GM23338 (cell line): ENCODE data around the gene PAX3. TPM values are rescaled to one million over a fixed set of nuclear protein-coding genes. Genes with fewer than 3 reads are reported as not detected.

Experiments
- ATAC-seq: fragments of 200-7000 bp; cut with Tn5 transposase; 3 replicates; pipeline ENCODE4 v1.9.1; 2020
- DNase-seq: peaks from one replicate; pipeline ENCODE4 v3.0.0-alpha.2; 2015; ENCODE audit warnings: low spot score
- H2AFZ ChIP-seq: fragments of 200-600 bp; sonication (generic); 2 replicates; pipeline ENCODE4 v1.8.0; 2016; ENCODE audit warnings: antibody characterized with exemption, mild to moderate bottlenecking, moderate library complexity
- H3F3A ChIP-seq: fragments of 200-600 bp; sonication (generic); replicated peaks from 2 replicates; pipeline ENCODE4 v1.8.0; 2017; ENCODE audit warnings: antibody characterized with exemption, mixed run types, low read depth
- H3K27ac ChIP-seq: fragments of 200-600 bp; sonication (generic); 2 replicates; pipeline ENCODE4 v1.6.1; 2016; ENCODE audit warnings: low read depth
- H3K27me3 ChIP-seq: fragments of 200-600 bp; sonication (generic); 2 replicates; pipeline ENCODE4 v1.8.0; 2016; ENCODE audit warnings: mild to moderate bottlenecking, mixed run types, moderate library complexity; ENCODE audit not compliant: insufficient read depth
- H3K36me3 ChIP-seq: fragments of 200-600 bp; sonication (generic); 2 replicates; pipeline ENCODE4 v1.8.0; 2016; ENCODE audit warnings: mild to moderate bottlenecking; ENCODE audit not compliant: insufficient read depth
- H3K4me1 ChIP-seq: fragments of 200-600 bp; sonication (generic); 2 replicates; pipeline ENCODE4 v1.8.0; 2016; ENCODE audit warnings: mild to moderate bottlenecking, moderate library complexity; ENCODE audit not compliant: insufficient read depth
- H3K4me2 ChIP-seq: fragments of 200-600 bp; sonication (generic); 2 replicates; pipeline ENCODE4 v1.7.1; 2017; ENCODE audit warnings: mixed run types
- H3K4me3 ChIP-seq: fragments of 200-600 bp; sonication (generic); 2 replicates; pipeline ENCODE4 v1.6.1; 2016; ENCODE audit warnings: mixed run types
- H3K79me2 ChIP-seq: fragments of 200-600 bp; sonication (generic); replicated peaks from 2 replicates; pipeline ENCODE4 v1.8.0; 2017; ENCODE audit warnings: mild to moderate bottlenecking; ENCODE audit not compliant: insufficient read depth
- H3K9me2 ChIP-seq: fragments of 200-600 bp; sonication (generic); 2 replicates; pipeline ENCODE4 v1.8.0; 2017; ENCODE audit not compliant: insufficient read depth
- H4K20me1 ChIP-seq: fragments of 200-600 bp; sonication (generic); replicated peaks from 2 replicates; pipeline ENCODE4 v1.8.0; 2017; ENCODE audit warnings: mild to moderate bottlenecking; ENCODE audit not compliant: insufficient read depth
- H3K27ac Mint-ChIP-seq: 2 replicates; pipeline ENCODE4 v1.8.0; 2020; ENCODE audit warnings: inconsistent platforms, mild to moderate bottlenecking, moderate library complexity, mixed read lengths
- H3K27me3 Mint-ChIP-seq: 3 replicates; pipeline ENCODE4 v1.8.0; 2022; ENCODE audit warnings: low read depth, mild to moderate bottlenecking, moderate library complexity, mixed read lengths, inconsistent platforms; ENCODE audit not compliant: insufficient read depth, poor library complexity
- H3K36me3 Mint-ChIP-seq: 3 replicates; pipeline ENCODE4 v1.8.0; 2021; ENCODE audit warnings: low read depth, mild to moderate bottlenecking, inconsistent platforms, moderate library complexity, mixed read lengths
- H3K4me1 Mint-ChIP-seq: 3 replicates; pipeline ENCODE4 v1.8.0; 2020; ENCODE audit warnings: mild to moderate bottlenecking, inconsistent platforms, mixed read lengths
- H3K4me3 Mint-ChIP-seq: 3 replicates; pipeline ENCODE4 v1.8.0; 2021; ENCODE audit warnings: moderate library complexity, mild to moderate bottlenecking, inconsistent platforms, mixed read lengths
- H3K9me3 Mint-ChIP-seq: 3 replicates; pipeline ENCODE4 v1.8.0; 2020; ENCODE audit warnings: moderate library complexity, mild to moderate bottlenecking, inconsistent platforms, mixed read lengths
- CREB1 ChIP-seq: fragments of 250-450 bp; sonication (Bioruptor Pico); IDR thresholded peaks from 2 replicates; pipeline ENCODE4 v1.5.0; 2020; ENCODE audit warnings: low read depth, mild to moderate bottlenecking, moderate library complexity
- CTCF ChIP-seq, 2 experiments: fragments of 200-600 bp in 1 of 2; sonication (generic) in 1 of 2; conservative IDR thresholded peaks; 2 replicates each; pipeline versions ENCODE4 v1.5.1 to v1.6.1; 2016 to 2017; ENCODE audit warnings: antibody characterized with exemption in 2 of 2, low read depth in 2 of 2, mild to moderate bottlenecking in 2 of 2, moderate library complexity in 1 of 2
- EZH2 ChIP-seq: fragments of 200-600 bp; sonication (generic); IDR thresholded peaks from one replicate; pipeline ENCODE4 v1.8.0; 2017; ENCODE audit warnings: antibody characterized with exemption, mild to moderate bottlenecking, low read depth; ENCODE audit not compliant: unreplicated experiment
- EZH2phosphoT487 ChIP-seq: fragments of 200-600 bp; sonication (generic); IDR thresholded peaks from one replicate; pipeline ENCODE4 v1.8.1; 2018; ENCODE audit warnings: antibody characterized with exemption; ENCODE audit not compliant: unreplicated experiment
- NANOG ChIP-seq: IDR thresholded peaks from 2 replicates; pipeline ENCODE4 v1.6.1; 2016; ENCODE audit warnings: antibody characterized with exemption, borderline replicate concordance
- POLR2AphosphoS5 ChIP-seq: IDR thresholded peaks from 2 replicates; pipeline ENCODE4 v1.6.1; 2016; ENCODE audit warnings: antibody characterized with exemption, low read depth
- REST ChIP-seq: IDR thresholded peaks from one replicate; pipeline ENCODE4 v1.6.1; 2018; ENCODE audit warnings: antibody characterized with exemption; ENCODE audit not compliant: unreplicated experiment
- ZNF331 ChIP-seq: fragments of 250-450 bp; sonication (Bioruptor Pico); IDR thresholded peaks from 2 replicates; pipeline ENCODE4 v1.5.0; 2020; ENCODE audit warnings: low read depth, mild to moderate bottlenecking, moderate library complexity
- polyA plus RNA-seq: library from polyadenylated mRNA; unstranded; fragments of >200 nt; fragmentation: Nextera tagmentation; extraction: Ambion mirVana; gene quantifications from 2 replicates; pipeline ENCODE4 v1.2.1, GENCODE V29; 2016
- total RNA-seq: library from RNA; depleted of rRNA; stranded (reverse); fragments of >200 nt; shearing (Covaris generic); gene quantifications from 2 replicates; pipeline ENCODE4 v1.2.3, GENCODE V29; 2014
- TF ChIP-seq, protein P1 (sequence below): fragments of 250-450 bp; sonication (Bioruptor Pico); IDR thresholded peaks from 2 replicates; pipeline ENCODE4 v1.5.0; 2020; ENCODE audit warnings: mild to moderate bottlenecking, moderate library complexity
- TF ChIP-seq, protein P2 (sequence below): IDR thresholded peaks from 2 replicates; pipeline ENCODE4 v1.6.1; 2016; ENCODE audit warnings: antibody characterized with exemption

PAX3 gene
- total and polyA plus RNA-seq, 2 experiments from 2014 or later, result not detected

- no peak for TF ChIP-seq ZNF331 (CRISPR knock-in tag)
- no peak for TF ChIP-seq CREB1
- no peak for TF ChIP-seq NANOG
- no peak for TF ChIP-seq REST
- no peak for TF ChIP-seq EZH2phosphoT487
- TF ChIP-seq, protein P1, sequence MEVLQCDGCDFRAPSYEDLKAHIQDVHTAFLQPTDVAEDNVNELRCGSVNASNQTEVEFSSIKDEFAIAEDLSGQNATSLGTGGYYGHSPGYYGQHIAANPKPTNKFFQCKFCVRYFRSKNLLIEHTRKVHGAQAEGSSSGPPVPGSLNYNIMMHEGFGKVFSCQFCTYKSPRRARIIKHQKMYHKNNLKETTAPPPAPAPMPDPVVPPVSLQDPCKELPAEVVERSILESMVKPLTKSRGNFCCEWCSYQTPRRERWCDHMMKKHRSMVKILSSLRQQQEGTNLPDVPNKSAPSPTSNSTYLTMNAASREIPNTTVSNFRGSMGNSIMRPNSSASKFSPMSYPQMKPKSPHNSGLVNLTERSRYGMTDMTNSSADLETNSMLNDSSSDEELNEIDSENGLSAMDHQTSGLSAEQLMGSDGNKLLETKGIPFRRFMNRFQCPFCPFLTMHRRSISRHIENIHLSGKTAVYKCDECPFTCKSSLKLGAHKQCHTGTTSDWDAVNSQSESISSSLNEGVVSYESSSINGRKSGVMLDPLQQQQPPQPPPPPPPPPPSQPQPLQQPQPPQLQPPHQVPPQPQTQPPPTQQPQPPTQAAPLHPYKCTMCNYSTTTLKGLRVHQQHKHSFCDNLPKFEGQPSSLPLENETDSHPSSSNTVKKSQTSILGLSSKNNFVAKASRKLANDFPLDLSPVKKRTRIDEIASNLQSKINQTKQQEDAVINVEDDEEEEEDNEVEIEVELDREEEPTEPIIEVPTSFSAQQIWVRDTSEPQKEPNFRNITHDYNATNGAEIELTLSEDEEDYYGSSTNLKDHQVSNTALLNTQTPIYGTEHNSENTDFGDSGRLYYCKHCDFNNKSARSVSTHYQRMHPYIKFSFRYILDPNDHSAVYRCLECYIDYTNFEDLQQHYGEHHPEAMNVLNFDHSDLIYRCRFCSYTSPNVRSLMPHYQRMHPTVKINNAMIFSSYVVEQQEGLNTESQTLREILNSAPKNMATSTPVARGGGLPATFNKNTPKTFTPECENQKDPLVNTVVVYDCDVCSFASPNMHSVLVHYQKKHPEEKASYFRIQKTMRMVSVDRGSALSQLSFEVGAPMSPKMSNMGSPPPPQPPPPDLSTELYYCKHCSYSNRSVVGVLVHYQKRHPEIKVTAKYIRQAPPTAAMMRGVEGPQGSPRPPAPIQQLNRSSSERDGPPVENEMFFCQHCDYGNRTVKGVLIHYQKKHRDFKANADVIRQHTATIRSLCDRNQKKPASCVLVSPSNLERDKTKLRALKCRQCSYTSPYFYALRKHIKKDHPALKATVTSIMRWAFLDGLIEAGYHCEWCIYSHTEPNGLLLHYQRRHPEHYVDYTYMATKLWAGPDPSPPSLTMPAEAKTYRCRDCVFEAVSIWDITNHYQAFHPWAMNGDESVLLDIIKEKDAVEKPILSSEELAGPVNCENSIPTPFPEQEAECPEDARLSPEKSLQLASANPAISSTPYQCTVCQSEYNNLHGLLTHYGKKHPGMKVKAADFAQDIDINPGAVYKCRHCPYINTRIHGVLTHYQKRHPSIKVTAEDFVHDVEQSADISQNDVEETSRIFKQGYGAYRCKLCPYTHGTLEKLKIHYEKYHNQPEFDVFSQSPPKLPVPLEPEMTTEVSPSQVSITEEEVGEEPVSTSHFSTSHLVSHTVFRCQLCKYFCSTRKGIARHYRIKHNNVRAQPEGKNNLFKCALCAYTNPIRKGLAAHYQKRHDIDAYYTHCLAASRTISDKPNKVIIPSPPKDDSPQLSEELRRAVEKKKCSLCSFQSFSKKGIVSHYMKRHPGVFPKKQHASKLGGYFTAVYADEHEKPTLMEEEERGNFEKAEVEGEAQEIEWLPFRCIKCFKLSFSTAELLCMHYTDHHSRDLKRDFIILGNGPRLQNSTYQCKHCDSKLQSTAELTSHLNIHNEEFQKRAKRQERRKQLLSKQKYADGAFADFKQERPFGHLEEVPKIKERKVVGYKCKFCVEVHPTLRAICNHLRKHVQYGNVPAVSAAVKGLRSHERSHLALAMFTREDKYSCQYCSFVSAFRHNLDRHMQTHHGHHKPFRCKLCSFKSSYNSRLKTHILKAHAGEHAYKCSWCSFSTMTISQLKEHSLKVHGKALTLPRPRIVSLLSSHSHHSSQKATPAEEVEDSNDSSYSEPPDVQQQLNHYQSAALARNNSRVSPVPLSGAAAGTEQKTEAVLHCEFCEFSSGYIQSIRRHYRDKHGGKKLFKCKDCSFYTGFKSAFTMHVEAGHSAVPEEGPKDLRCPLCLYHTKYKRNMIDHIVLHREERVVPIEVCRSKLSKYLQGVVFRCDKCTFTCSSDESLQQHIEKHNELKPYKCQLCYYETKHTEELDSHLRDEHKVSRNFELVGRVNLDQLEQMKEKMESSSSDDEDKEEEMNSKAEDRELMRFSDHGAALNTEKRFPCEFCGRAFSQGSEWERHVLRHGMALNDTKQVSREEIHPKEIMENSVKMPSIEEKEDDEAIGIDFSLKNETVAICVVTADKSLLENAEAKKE (CRISPR knock-in tag), result no peak
- TF ChIP-seq CTCF (conservative IDR thresholded peaks at IDR 0.05; ENCODE audit: low read depth in 2 of 2), result no peak
- TF ChIP-seq, protein P2, sequence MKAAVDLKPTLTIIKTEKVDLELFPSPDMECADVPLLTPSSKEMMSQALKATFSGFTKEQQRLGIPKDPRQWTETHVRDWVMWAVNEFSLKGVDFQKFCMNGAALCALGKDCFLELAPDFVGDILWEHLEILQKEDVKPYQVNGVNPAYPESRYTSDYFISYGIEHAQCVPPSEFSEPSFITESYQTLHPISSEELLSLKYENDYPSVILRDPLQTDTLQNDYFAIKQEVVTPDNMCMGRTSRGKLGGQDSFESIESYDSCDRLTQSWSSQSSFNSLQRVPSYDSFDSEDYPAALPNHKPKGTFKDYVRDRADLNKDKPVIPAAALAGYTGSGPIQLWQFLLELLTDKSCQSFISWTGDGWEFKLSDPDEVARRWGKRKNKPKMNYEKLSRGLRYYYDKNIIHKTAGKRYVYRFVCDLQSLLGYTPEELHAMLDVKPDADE, result no peak
- TF ChIP-seq EZH2, result no peak
- TF ChIP-seq POLR2AphosphoS5, result no peak
- peaks cover 38% of the 10 kb centered on the region for H3K27me3 ChIP-seq
These were observed 33.9 kb downstream of the PAX3 start for GRCh38 chr2:222264791-222265320.

More at GRCh38 chr2:222264791-222265320, 33.9 kb downstream of the PAX3 start:
- H3K36me3 ChIP-seq, result no peaks in the 10 kb centered on the region
- H3F3A ChIP-seq, result no peaks in the 10 kb centered on the region
- no peaks in the 10 kb centered on the region for H3K79me2 ChIP-seq
- H3K9me2 ChIP-seq, result no peaks in the 10 kb centered on the region
- H3K4me2 ChIP-seq, result no peak overlapping the region
- H3K4me1 ChIP-seq, result peaks cover 20% of the 10 kb centered on the region
- Mint-ChIP-seq H3K4me3 (no peak overlapping the region), H3K27me3 (peaks cover 14% of the 10 kb centered on the region), H3K36me3 (no peaks in the 10 kb centered on the region), H3K9me3 (no peaks in the 10 kb centered on the region), H3K4me1 (peaks cover 20% of the 10 kb centered on the region), H3K27ac (no peak overlapping the region)
- no peaks in the 10 kb centered on the region for H4K20me1 ChIP-seq
- no peak overlapping the region for H3K27ac ChIP-seq
- H3K4me3 ChIP-seq, result no peak overlapping the region
- no peak overlapping the region for H2AFZ ChIP-seq
- DNase-seq (no peak), ATAC-seq (no peak)
